Middle frontal gyrus (tissue), 1 donor: ENCODE measurements around the gene RET.

Source experiments
- DNase-seq: peaks from one replicate; pipeline ENCODE4 v3.0.0-alpha.2; 2015; ENCODE audit warnings: low spot score; ENCODE audit errors: extremely low spot score

RET gene

GRCh38 chr10:43166207-43166879, 89.5 kb downstream of the RET start:
- no peak for DNase-seq

GRCh38 chr10:43166880-43167497, 90.1 kb downstream of the RET start:
- no peak for DNase-seq

- DNase-seq: no peak
Observed at GRCh38 chr10:43167498-43167889, 90.6 kb downstream of the RET start.

- no peak for DNase-seq
Observed at GRCh38 chr10:43170491-43170890, 93.6 kb downstream of the RET start.

- DNase-seq: no peak
Observed at GRCh38 chr10:43172645-43173044, 95.8 kb downstream of the RET start.

- no peak for DNase-seq
Observed at GRCh38 chr10:43173120-43173519, 96.3 kb downstream of the RET start.

GRCh38 chr10:43174969-43175368, 98.1 kb downstream of the RET start:
- DNase-seq: no peak

GRCh38 chr10:43176271-43176670, 99.4 kb downstream of the RET start:
- DNase-seq: no peak

- no peak for DNase-seq
Observed at GRCh38 chr10:43177595-43177994, 100.7 kb downstream of the RET start.
